Effector memory CD8-positive, alpha-beta T cell (primary cell): ENCODE data around the gene APOE.
"Not testable (repeated sequence)": the region's sequence is repeated elsewhere in the genome, so short reads cannot be mapped to it uniquely, and the experiment has no call there.

Experiments
- ATAC-seq: fragments of 150-1000 bp; cut with Tn5 transposase; replicated peaks from 2 replicates; pipeline ENCODE4 v1.10.0; 2021; ENCODE audit warnings: mild to moderate bottlenecking, moderate library complexity
- DNase-seq, 3 experiments: peaks; one replicate each; pipeline ENCODE4 v3.0.0; 2021
- H3K27ac Mint-ChIP-seq, 2 donors: one replicate each; pipeline ENCODE4 v1.8.0; 2022; ENCODE audit warnings: mild to moderate bottlenecking in 2 of 2, mixed read lengths in 2 of 2, moderate library complexity in 2 of 2
- H3K27me3 Mint-ChIP-seq, 2 donors: one replicate each; pipeline ENCODE4 v1.8.0; 2022; ENCODE audit warnings: mixed read lengths in 2 of 2
- H3K36me3 Mint-ChIP-seq: one replicate; pipeline ENCODE4 v1.8.0; 2022; ENCODE audit warnings: mild to moderate bottlenecking, moderate library complexity, mixed read lengths; ENCODE audit not compliant: insufficient read depth
- H3K4me1 Mint-ChIP-seq, 2 donors: one replicate each; pipeline ENCODE4 v1.8.0; 2022; ENCODE audit warnings: low read depth in 2 of 2, mixed read lengths in 2 of 2
- H3K4me3 Mint-ChIP-seq, 2 donors: one replicate each; pipeline ENCODE4 v1.8.0; 2022; ENCODE audit warnings: mild to moderate bottlenecking in 2 of 2, mixed read lengths in 2 of 2, moderate library complexity in 2 of 2
- H3K9me3 Mint-ChIP-seq, 2 donors: one replicate each; pipeline ENCODE4 v1.8.0; 2022; ENCODE audit warnings: mixed read lengths in 2 of 2

Gene APOE

DNA sequence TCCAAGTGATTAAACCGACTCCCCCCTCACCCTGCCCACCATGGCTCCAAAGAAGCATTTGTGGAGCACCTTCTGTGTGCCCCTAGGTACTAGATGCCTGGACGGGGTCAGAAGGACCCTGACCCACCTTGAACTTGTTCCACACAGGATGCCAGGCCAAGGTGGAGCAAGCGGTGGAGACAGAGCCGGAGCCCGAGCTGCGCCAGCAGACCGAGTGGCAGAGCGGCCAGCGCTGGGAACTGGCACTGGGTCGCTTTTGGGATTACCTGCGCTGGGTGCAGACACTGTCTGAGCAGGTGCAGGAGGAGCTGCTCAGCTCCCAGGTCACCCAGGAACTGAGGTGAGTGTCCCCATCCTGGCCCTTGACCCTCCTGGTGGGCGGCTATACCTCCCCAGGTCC is 2.0 kb downstream of the APOE start:
- ATAC-seq: no peak
- Mint-ChIP-seq H3K9me3 (no peaks in the 10 kb centered on the region), H3K4me3 (no peak overlapping the region), H3K36me3 (peaks cover 7% of the 10 kb centered on the region), H3K27ac (no peak overlapping the region), H3K4me1 (peaks cover 5 to 6% of the 10 kb centered on the region in 2 donors), H3K27me3 (peaks cover 39 to 40% of the 10 kb centered on the region in 2 donors)
- no peak for DNase-seq

DNA sequence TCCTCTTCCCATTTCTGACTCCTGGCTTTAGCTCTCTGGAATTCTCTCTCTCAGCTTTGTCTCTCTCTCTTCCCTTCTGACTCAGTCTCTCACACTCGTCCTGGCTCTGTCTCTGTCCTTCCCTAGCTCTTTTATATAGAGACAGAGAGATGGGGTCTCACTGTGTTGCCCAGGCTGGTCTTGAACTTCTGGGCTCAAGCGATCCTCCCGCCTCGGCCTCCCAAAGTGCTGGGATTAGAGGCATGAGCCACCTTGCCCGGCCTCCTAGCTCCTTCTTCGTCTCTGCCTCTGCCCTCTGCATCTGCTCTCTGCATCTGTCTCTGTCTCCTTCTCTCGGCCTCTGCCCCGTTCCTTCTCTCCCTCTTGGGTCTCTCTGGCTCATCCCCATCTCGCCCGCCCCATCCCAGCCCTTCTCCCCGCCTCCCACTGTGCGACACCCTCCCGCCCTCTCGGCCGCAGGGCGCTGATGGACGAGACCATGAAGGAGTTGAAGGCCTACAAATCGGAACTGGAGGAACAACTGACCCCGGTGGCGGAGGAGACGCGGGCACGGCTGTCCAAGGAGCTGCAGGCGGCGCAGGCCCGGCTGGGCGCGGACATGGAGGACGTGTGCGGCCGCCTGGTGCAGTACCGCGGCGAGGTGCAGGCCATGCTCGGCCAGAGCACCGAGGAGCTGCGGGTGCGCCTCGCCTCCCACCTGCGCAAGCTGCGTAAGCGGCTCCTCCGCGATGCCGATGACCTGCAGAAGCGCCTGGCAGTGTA is 2.7 kb downstream of the APOE start:
- Mint-ChIP-seq H3K4me3 (no peak overlapping the region), H3K9me3 (no peaks in the 10 kb centered on the region), H3K36me3 (peaks cover 6% of the 10 kb centered on the region), H3K27ac (no peak overlapping the region), H3K27me3 (peaks cover 45 to 46% of the 10 kb centered on the region in 2 donors), H3K4me1 (peaks cover 5 to 6% of the 10 kb centered on the region in 2 donors)
- no peak for DNase-seq
- no peak for ATAC-seq

DNA sequence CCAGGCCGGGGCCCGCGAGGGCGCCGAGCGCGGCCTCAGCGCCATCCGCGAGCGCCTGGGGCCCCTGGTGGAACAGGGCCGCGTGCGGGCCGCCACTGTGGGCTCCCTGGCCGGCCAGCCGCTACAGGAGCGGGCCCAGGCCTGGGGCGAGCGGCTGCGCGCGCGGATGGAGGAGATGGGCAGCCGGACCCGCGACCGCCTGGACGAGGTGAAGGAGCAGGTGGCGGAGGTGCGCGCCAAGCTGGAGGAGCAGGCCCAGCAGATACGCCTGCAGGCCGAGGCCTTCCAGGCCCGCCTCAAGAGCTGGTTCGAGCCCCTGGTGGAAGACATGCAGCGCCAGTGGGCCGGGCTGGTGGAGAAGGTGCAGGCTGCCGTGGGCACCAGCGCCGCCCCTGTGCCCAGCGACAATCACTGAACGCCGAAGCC is 3.3 kb downstream of the APOE start:
- ATAC-seq: no peak
- Mint-ChIP-seq H3K36me3 (peaks cover 6% of the 10 kb centered on the region), H3K4me3 (no peak overlapping the region), H3K9me3 (no peaks in the 10 kb centered on the region), H3K27me3 (peaks cover 51 to 52% of the 10 kb centered on the region in 2 donors), H3K4me1 (peaks cover 5 to 6% of the 10 kb centered on the region in 2 donors), H3K27ac (no peak overlapping the region)
- DNase-seq: no peak

DNA sequence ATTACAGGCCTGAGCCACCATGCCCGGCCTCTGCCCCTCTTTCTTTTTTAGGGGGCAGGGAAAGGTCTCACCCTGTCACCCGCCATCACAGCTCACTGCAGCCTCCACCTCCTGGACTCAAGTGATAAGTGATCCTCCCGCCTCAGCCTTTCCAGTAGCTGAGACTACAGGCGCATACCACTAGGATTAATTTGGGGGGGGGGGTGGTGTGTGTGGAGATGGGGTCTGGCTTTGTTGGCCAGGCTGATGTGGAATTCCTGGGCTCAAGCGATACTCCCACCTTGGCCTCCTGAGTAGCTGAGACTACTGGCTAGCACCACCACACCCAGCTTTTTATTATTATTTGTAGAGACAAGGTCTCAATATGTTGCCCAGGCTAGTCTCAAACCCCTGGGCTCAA is 4.2 kb downstream of the APOE start:
- Mint-ChIP-seq H3K27ac (no peak overlapping the region), H3K4me3 (no peak overlapping the region), H3K27me3 (peaks cover 58 to 59% of the 10 kb centered on the region in 2 donors), H3K9me3 (no peaks in the 10 kb centered on the region), H3K36me3 (peaks cover 9% of the 10 kb centered on the region), H3K4me1 (peaks cover 8 to 10% of the 10 kb centered on the region in 2 donors)
- no peak for ATAC-seq
- DNase-seq: no peak

DNA sequence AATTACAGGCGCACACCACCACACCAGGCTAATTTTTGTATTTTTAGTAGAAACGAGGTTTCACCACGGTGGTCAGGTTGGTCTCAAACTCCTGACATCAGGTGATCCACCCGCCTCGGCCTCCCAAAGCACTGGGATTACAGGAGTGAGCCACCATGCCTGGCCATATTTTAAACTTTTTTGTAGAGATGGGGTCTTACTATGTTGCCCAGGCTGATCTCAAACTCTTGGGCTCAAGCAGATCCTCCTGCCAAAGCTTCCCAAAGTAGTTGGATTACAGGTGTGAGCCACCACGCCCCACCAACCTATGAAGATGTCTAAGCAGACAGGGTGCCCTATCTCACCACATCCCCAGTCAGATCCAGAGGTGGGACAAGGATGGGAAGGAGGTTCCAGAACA is 6.3 kb downstream of the APOE start:
- not testable (repeated sequence) for H3K27ac Mint-ChIP-seq

DNA sequence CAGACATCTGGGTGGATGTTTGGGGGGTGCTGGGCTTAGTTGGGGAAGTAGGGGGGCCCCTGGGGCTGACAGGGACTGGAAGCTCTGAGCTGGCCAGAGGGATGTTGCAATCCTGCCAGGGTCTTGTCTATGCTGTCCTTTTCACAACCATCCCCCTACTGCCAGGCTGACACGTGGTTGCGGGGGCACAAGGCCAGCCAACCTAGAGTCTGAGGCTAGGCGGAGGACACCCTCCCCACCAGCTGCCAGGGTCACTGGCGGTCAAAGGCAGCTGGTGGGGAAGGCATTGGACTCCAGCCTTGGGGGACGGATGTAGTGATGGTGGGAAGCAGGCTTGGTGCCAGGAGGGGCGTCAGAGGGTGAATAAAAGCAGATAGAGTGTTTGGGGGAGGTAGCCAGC is 7.3 kb downstream of the APOE start:
- no peak for ATAC-seq
- H3K36me3 Mint-ChIP-seq: peaks cover 7% of the 10 kb centered on the region
- peaks cover 3 to 10% of the 10 kb centered on the region in 2 donors for H3K4me1 Mint-ChIP-seq
- no peaks in the 10 kb centered on the region for H3K9me3 Mint-ChIP-seq
- peaks cover 37 to 44% of the 10 kb centered on the region in 2 donors for H3K27me3 Mint-ChIP-seq
- H3K4me3 Mint-ChIP-seq: no peak overlapping the region
- H3K27ac Mint-ChIP-seq: no peak overlapping the region
- DNase-seq: no peak

More for the DNA sequence above, 6.3 kb downstream of the APOE start:
- not testable (repeated sequence) for ATAC-seq, H3K9me3 Mint-ChIP-seq, H3K4me3 Mint-ChIP-seq, H3K36me3 Mint-ChIP-seq, DNase-seq
- peaks cover 3 to 10% of the 10 kb centered on the region in 2 donors for H3K4me1 Mint-ChIP-seq
- H3K27me3 Mint-ChIP-seq: peaks cover 41 to 50% of the 10 kb centered on the region in 2 donors

DNA sequence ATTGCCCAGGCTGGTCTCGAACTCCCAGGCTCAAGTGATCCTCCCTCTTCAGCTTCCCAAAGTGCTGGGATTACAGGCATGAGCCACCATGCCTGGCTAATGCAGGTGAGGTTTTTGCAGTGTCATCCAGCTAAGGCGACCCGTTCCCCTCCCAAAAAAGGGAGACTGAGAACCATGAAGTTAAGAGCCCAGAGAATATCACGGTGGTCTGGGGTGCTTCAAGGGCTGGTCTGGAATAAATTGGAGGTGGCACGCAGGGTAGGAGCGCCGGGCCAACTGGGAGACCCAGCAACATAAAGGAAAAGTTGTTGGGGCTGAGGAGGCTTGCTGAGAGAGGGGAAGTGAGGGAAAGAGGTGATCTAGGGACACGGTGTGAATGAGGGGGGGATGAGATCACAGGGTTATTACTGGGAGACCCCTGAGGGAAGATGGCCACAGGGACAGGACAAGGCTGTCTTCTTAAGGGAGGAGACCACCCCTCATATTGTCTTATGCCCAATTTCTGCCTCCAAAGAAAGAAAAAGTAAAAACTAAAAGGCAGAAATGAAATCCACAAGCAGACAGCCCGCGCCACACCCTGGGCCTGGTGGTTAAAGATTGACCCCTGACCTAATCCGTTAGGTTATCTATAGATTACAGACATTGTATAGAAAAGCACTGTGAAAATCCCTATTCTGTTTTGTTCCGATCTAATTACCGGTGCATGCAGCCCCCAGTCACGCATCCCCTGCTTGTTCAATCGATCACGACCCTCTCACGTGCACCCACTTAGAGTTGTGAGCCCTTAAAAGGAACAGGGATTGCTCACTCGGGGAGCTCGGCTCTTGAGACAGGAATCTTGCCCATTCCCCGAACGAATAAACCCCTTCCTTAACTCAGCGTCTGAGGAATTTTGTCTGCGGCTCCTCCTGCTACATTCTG is 8.2 kb downstream of the APOE start:
- H3K9me3 Mint-ChIP-seq, H3K36me3 Mint-ChIP-seq, ATAC-seq, DNase-seq: not testable (repeated sequence)
- H3K27me3 Mint-ChIP-seq: peaks cover 37 to 39% of the 10 kb centered on the region in 2 donors
- H3K4me1 Mint-ChIP-seq: peaks cover 3 to 10% of the 10 kb centered on the region in 2 donors
- H3K4me3 Mint-ChIP-seq: peak overlapping the region; percentile 85 to 91
- peak overlapping the region in 1 of 2 donors; percentile 84 for H3K27ac Mint-ChIP-seq

DNA sequence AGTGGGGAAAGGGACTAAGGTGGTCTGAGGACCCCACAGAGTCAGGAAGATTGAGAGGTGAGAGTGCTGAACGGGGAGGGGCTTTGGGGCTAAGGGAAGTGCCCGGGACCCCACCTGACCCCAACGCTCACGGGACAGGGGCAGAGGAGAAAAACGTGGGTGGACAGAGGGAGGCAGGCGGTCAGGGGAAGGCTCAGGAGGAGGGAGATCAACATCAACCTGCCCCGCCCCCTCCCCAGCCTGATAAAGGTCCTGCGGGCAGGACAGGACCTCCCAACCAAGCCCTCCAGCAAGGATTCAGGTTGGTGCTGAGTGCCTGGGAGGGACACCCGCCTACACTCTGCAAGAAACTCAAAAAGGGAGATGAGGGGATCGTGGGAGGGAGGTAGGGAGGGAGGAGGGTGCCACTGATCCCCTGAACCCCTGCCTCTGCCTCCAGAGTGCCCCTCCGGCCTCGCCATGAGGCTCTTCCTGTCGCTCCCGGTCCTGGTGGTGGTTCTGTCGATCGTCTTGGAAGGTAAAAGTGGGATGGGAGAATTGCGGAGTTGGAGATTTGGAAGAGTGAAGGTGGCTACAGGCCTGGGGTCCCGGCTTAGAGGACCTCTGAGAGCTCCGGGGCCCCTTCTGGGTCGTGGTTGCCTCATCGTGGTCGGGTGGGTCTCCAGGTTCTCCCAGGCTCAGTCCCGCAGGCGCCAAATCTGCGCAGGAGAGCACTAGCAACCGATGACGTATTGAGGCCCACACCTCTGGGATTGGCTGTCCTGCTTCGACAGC is 9.0 kb downstream of the APOE start, which contains the start of gene APOC1:
APOC1 (plus strand) TSS at position 176 of the 774 bp plus-strand sequence; CDS start at position 460, 284 bp downstream.
- DNase-seq (peak; percentile 64 to 69 (median 64)), ATAC-seq (peak; percentile 95)
- H3K9me3 Mint-ChIP-seq, H3K36me3 Mint-ChIP-seq: not testable (repeated sequence)
- Mint-ChIP-seq H3K4me1 (peaks cover 3 to 10% of the 10 kb centered on the region in 2 donors), H3K4me3 (peak within 1 kb of the TSS; percentile 85 to 91), H3K27ac (peak within 1 kb of the TSS; percentile 28 to 84), H3K27me3 (peaks cover 37 to 39% of the 10 kb centered on the region in 2 donors)

DNA sequence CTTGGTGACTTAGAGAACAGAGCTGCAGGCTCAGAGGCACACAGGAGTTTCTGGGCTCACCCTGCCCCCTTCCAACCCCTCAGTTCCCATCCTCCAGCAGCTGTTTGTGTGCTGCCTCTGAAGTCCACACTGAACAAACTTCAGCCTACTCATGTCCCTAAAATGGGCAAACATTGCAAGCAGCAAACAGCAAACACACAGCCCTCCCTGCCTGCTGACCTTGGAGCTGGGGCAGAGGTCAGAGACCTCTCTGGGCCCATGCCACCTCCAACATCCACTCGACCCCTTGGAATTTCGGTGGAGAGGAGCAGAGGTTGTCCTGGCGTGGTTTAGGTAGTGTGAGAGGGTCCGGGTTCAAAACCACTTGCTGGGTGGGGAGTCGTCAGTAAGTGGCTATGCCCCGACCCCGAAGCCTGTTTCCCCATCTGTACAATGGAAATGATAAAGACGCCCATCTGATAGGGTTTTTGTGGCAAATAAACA is 18.7 kb downstream of the APOE start:
- Mint-ChIP-seq H3K4me1 (peaks cover 7 to 11% of the 10 kb centered on the region in 2 donors), H3K9me3 (no peaks in the 10 kb centered on the region), H3K4me3 (no peak overlapping the region), H3K27me3 (peaks cover 25 to 36% of the 10 kb centered on the region in 2 donors), H3K27ac (no peak overlapping the region), H3K36me3 (peaks cover 2% of the 10 kb centered on the region)
- DNase-seq: no peak
- no peak for ATAC-seq

DNA sequence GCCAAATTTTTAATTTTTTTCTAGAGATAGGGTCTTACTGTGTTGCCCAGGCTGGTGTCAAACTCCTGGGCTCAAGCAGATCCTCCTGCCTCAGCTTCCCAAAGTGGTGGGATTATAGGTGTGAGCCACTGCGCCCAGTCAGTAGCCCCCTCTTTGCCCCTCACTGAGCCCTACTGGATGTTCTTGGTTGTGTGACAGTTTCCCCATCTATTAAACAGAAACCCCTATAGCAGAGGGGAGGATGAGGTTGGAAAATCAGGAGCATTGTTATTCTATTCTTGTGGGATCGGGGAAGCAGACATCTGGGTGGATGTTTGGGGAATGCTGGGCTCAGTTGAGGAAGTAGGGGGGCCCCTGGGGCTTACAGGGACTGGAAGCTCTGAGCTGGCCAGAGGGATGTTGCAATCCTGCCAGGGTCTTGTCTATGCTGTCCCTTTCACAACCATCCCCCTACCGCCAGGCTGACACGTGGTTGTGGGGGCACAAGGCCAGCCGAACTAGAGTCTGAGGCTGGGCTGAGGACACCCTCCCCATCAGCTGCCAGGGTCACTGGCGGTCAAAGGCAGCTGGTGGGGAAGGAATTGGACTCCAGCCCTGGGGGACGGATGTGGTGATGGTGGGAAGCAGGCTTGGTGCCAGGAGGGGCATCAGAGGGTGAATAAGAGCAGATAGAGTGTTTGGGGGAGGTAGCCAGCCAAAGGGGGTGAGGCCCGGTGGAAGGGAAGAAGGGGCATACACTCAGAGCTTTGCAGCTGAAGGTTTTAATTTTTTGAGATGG is 19.7 kb downstream of the APOE start:
- H3K27ac Mint-ChIP-seq: no peak overlapping the region
- no peak for ATAC-seq
- H3K4me3 Mint-ChIP-seq: no peak overlapping the region
- no peaks in the 10 kb centered on the region for H3K9me3 Mint-ChIP-seq
- H3K36me3 Mint-ChIP-seq: peaks cover 2% of the 10 kb centered on the region
- H3K4me1 Mint-ChIP-seq: peaks cover 7 to 11% of the 10 kb centered on the region in 2 donors
- H3K27me3 Mint-ChIP-seq: peaks cover 31 to 36% of the 10 kb centered on the region in 2 donors
- DNase-seq: no peak

DNA sequence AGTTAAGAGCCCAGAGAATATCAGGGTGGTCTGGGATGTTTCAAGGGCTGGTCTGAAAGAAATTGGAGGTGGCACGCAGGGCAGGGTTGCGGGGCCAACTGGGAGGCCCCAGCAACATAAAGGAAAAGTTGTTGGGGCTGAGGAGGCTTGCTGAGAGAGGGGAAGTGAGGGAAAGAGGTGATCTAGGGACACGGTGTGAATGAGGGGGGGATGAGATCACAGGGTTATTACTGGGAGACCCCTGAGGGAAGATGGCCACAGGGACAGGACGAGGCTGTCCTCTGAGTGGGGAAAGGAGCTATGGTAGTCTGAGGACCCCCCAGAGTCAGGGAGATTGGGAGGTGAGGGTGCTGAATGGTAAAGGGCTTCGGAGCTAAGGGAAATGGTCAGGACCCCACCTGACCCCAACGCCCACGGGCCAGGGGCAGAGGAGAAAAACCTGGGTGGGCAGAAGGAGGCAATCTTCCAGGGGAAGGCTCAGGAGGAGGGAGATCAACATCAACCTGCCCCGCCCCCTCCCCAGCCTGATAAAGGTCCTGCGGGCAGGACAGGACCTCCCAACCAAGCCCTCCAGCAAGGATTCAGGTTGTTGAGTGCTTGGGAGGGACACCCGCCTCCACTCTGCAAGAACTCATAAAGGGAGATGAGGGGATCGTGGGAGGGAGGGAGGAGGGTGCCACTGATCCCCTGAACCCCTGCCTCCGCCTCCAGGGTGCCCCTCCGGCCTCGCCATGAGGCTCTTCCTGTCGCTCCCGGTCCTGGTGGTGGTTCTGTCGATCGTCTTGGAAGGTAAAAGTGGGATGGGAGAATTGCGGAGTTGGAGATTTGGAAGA is 20.9 kb downstream of the APOE start:
- H3K9me3 Mint-ChIP-seq, H3K36me3 Mint-ChIP-seq, H3K27ac Mint-ChIP-seq, DNase-seq, ATAC-seq: not testable (repeated sequence)
- H3K4me3 Mint-ChIP-seq: peak overlapping the region; percentile 33 to 73
- peaks cover 7 to 11% of the 10 kb centered on the region in 2 donors for H3K4me1 Mint-ChIP-seq
- peaks cover 32 to 36% of the 10 kb centered on the region in 2 donors for H3K27me3 Mint-ChIP-seq
